Skeletal muscle cell (primary cell): ENCODE measurements around the gene PDE1A.

Experiments
- DNase-seq: peaks from one replicate; pipeline ENCODE4 v3.0.0-alpha.2; 2010; ENCODE audit warnings: low read depth
- H3K4me3 ChIP-seq: 2 replicates; pipeline ENCODE4 v1.5.1; 2011; ENCODE audit warnings: low read depth, mild to moderate bottlenecking, control low read depth, low read length, moderate library complexity

PDE1A gene

DNA sequence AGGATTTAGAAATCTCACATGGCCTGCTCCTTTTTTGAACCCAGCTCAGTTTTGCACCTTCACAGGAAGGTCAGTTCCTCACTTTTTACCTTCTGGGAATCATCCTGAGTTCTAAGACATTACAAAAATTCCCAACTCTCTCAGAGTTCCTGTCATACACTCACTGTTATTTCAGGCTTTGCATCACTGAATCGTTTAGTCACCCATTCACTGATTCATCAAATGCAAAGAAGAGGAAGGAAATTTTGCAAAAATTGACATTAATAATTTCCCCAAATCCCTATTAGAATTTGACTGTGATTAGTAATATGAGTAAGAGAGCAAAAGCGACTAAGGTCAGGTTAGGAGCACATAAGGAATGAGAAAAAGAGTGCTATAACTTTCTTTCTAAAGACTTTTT lies 197.5 kb downstream of the PDE1A start:
- H3K4me3 ChIP-seq: no peak overlapping the region
- DNase-seq: no peak

DNA sequence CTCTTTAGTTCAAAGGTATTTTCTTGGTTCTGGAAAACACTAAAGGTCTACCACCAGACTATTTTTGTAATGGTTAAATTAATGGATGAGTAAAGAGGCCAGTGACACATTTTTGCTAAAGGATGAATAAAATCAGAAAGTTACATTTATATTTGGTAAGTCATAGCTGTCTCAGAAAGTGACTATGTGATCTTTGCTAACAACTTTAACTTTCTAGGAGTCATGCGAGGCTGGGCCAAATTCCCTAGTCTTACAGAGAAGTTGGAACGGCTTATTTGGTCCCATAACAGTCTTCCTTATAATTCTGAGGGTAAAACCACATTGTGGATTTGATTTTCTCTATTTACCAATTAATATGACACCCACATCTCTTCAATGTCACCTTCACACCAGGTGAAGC lies 198.1 kb downstream of the PDE1A start:
- DNase-seq: peak; percentile 20
- no peak overlapping the region for H3K4me3 ChIP-seq

DNA sequence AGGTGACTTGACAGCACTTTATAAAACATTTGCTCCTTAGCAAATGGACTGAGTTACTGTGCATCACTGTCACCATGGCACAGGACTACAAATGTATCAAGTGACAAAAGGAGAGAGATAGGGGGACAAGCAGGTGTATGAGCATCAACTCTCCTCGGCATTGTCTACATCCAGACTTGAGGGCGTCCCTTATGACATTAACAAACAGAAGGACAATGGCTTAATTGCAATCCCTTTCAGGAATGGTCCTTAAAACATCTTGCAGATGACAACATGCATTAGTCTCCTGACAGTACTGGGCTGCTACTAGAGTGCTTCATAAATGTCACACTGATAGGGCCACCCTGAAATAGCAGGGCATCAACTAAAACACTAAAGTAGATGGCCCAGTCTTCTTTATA lies 198.8 kb downstream of the PDE1A start:
- no peak for DNase-seq
- H3K4me3 ChIP-seq: no peak overlapping the region

DNA sequence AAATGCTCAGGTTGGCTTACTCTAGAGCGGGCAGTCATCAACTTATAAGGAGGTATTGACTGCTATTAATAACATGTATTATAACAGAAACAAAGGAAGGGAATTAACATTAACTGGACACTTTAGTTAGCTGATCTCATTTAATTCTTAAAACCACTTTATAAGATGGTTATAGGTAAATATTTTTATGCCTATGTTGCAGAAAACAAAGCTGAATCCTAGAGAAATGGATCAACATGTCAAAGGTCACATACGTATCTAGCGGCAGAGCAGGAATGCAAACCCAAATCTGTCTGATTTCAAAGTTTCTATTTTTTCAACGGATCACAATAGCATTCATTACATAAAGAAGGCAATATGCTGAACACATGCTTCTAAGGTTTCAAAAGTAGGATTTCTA lies 200.0 kb downstream of the PDE1A start:
- DNase-seq: no peak

DNA sequence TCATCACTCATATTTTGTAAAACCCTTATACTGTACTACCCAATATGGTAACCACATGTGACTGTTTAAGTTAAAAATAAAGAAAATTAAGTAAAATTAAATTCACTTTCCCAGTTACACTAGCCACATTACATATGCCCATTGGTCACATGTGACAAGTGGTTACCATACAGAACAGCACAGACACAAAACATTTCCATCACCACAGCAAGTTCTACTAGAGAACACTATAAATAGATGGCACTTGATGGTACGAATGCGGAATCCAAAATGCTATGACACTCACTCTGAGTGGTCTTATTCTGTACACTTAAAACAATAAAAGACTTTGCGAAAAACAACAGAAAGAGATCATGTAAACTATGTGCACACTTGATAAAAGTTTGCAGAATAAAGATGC lies 202.2 kb downstream of the PDE1A start:
- no peak overlapping the region for H3K4me3 ChIP-seq
- DNase-seq: no peak

More for the DNA sequence above, 200.0 kb downstream of the PDE1A start:
- H3K4me3 ChIP-seq: no peak overlapping the region

DNA sequence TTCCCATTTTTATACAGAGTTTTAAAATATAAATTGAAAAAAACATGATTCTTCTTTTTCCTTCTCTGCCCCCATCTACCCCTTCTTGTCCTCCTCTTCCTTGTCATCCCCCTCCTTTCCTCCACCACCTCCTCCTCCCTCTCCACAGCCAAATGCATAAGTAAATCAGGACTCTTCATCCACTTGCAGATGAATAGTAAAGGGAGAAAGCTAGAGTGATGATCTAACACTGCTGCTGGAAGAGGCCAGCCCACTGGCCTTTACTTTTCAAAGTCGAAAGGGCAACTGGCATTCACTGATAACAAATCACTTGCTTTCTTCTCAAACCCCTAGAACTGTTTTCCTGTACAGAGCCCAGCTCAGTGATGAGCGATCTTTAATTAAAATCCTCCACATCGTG lies 205.8 kb downstream of the PDE1A start:
- no peak for DNase-seq
- H3K4me3 ChIP-seq: no peak overlapping the region

DNA sequence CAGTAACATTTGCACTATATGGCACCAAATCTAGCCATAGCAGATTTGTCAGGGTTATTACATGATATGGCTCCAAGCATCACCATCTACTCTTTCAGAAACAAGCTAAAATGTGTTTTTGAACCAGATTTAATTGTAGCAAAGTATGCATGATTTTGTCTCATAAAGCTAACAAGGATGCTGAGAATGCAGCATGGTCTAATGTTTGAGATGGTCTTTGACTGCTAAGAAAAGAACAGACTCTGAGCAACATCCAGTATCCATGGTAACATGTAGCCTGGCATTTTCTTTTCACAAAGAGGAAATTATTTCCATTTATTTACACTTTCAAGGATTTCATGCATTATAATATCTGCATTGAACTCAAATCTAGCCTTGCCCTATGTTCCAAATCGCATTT lies 206.5 kb downstream of the PDE1A start:
- no peak for DNase-seq
- no peak overlapping the region for H3K4me3 ChIP-seq

DNA sequence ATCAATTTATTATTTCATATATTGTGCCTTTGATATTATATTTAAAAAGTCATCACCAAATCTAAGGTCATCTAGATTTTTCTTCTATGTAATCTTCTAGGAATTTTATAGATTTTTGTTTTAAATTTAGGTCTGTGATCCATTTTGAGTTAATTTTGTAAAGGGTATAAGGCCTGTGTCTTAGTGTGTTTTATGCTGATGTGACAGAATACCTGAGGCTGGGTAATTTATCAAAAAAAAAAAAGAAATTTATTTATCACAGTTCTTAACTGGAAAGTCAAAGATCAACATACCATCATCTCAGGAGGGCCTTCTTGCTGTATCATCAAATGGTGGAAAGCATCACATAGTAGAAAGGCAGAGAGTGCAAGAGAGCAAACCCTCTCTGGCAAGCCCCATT lies 216.2 kb downstream of the PDE1A start:
- DNase-seq: no peak
- H3K4me3 ChIP-seq: no peak overlapping the region

DNA sequence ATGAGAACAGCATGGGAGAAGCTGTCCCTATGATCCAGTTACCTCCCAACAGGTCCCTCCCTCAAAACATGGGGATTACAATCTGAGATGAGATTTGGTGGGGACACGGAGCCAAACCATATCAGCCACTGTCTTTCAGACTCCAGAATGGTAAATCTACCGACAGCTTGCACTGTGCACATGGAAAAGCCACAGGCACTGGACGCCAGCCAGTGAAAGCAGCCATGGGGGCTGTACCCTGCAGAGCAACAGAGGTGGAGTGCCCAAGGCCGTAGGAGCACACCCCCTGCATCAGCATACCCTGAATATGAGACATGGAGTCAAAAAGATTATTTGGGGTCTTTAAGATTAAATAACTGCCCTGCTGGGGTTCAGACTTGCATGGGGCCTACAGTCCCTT lies 218.4 kb downstream of the PDE1A start:
- no peak for DNase-seq

DNA sequence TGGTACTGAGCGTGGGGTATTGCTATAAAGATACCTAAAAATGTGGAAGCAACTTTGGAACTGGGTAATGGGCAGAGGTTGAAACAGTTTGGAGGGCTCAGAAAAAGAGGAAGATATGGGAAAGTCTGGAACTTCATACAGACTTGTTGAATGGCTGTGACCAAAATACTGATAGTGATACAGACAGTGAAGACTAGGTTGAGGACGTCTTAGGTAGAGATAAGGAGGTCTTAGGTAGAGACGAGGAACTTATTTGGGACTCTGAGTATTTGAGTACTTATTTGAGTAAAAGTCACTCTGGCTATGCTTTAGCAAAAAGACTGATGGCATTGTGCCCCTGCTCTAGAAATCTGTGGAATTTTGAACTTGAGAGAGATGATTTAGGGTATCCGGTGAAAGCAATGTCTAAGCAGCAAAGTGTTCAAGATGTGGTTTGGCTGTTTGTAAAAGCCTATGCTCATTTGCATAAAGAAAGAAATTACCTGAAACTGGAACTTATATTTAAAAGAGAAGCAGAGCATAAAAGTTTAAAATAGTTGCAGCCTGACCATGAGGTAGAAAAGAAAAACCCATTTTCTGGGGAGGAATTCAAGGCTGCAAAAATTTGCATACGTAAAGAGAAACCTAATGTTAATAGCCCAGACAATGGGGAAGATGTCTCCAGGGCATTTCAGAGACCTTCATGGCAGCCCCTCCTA lies 219.6 kb downstream of the PDE1A start:
- no peak for DNase-seq

More for the DNA sequence above, 218.4 kb downstream of the PDE1A start:
- H3K4me3 ChIP-seq: no peak overlapping the region

DNA sequence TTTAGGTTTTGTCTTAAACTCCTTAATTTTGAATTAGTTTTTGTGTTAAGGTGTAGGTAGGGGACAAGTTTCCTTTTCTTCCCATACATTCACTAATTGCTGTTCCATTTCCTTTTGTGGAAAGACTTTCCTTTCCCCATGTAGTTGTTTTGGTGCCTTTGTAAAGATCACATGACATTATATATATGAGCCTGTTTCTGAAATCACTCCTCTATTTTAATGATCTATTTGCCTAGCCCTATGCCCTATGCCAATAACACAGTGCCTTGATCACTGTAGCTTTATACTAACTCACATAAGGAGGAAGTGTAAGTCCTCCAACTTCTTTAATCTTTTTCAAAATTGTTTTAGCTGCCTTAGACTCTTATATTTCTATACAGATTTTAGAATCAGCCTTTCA lies 229.3 kb downstream of the PDE1A start:
- no peak overlapping the region for H3K4me3 ChIP-seq
- DNase-seq: no peak

More for the DNA sequence above, 219.6 kb downstream of the PDE1A start:
- no peak overlapping the region for H3K4me3 ChIP-seq

DNA sequence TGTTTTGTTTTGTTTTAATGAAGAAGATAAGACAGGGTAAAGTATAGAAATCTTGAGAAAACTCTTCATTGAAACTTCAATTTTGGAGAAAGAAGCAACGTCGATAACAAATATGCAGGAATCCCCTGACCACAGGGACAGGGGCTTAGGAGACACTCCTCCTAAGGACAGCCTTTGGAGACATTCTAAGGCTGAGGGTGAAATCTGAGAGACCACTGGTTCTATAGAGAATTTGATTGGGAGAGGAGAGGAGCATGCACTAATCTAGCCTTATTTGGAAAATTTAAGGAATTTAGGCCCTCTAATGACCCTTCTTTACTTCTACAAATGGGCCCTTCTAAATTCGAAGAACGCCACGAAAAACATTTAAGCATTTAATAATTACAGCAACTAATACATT lies 233.5 kb downstream of the PDE1A start:
- DNase-seq: no peak
- no peak overlapping the region for H3K4me3 ChIP-seq

DNA sequence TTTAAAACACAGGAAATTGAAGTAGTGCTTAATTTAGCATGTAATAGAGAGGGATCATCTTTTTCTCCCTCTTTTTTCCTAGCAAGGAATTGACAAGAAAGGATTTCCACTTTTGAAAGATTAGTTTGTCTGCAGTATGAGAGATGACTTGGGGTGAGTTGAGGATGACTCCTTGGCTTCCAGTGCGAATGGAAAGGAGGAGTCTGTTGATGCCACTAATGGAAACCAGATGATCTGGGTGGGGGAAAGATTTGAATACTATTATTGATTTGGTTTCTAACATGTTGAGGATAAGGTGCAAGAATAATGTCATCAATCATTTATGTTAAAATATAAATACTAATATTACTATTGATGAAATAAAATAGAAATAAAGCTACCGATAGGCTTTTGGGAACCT lies 235.8 kb downstream of the PDE1A start:
- no peak for DNase-seq
- H3K4me3 ChIP-seq: no peak overlapping the region

DNA sequence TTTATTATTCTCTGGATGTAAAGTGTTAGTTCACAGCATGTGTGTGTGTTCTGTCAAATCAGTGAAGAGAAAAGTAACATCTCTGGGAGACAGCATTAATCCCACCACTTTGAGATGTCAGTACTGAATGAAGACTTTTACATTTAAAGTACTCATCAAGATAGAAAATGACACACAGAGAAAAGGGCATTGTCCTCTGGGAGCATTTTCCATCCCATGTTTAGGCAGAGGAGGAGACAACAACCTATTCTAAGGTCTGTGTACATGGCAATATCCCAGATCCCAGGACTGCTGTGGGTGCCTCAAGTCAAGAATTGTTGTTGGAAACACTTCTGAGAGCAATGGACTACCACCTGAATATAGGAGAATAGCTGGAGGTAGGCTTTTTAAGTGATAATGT lies 239.7 kb downstream of the PDE1A start:
- no peak for DNase-seq
- no peak overlapping the region for H3K4me3 ChIP-seq

DNA sequence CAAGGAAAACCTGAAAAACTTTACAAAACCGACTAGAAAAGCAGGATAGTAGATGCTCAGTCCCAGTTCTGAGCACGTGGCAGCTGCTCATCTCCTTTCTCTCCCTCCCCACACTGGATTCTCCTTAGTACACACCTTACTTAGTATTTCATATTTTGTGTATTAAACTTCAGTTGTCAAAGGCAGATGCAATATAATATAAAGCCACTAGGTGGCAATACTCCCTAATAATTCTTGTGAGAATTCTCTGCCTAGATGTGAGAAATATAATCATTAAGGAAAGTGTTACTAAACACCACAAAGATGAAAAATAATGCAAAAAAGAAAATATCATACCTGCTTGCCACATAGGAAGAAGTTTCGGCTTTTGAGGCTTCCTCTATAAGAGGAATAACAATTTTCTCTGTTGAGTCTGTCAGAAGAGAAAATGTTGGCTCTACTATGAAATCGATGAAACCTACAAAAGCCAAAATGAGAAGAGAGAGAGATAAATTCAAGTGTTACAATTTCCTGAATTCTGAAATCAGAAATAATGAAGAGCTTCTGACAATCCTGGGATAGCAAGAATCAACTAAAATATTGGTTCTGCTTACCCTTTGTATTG lies 240.6 kb downstream of the PDE1A start:
- DNase-seq: no peak
- no peak overlapping the region for H3K4me3 ChIP-seq

DNA sequence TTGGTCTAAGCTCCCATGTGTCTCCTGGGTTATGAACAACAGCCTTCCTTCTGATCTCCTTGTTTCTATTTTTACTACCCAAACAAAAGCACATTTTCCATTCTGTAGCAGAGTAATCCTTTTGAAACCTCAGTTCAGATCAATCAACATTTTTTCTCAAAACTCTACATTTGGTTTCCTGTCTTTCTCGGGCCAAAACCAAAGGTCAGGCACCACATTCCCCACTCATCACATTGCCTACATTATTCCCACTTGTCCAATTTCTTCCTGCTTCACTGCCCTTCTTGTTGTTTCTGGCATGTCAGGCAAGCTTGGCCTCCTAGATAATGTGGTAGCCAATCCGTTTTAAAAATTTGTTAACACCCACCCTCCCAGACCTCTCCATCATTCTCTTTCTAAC lies 244.4 kb downstream of the PDE1A start:
- no peak for DNase-seq
- H3K4me3 ChIP-seq: no peak overlapping the region

DNA sequence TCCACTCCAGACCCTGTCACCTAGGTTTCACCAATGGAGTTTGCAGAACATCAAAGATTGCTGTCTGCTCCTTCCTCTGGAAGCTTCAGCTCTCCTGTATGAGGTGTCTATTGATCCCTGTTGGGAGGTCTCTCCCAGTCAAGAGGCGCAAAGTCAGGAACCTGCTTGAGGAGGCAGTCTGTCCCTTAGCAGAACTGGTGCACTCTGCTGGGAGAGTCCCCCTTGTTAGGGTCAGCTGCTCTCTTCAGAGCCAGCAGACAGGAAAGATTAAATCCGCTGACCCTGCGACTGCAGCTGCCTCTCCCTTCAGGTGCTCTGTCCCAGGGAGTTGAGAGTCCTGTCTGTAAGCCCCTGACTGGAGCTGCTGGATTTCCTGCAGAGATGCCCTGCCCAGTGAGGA lies 245.5 kb downstream of the PDE1A start:
- DNase-seq: no peak
- no peak overlapping the region for H3K4me3 ChIP-seq

DNA sequence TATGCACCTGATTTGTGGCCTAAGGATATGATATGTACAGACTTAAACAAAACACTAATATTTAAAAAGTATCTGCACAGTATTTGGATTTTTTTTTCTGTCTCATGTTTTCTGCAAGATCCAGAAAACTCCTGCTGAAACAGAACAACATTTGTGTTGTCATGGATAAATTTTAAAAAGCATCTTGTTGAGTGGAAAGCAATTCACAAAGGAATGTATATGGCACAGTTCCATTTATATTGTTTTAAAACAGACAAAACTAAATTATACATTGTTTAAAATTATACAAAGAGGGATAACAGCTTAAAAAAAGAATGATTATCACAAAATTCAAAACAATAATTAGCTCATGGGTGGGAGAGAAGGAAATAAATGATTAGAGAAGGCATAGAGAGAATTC lies 247.7 kb downstream of the PDE1A start:
- H3K4me3 ChIP-seq: no peak overlapping the region
- no peak for DNase-seq

DNA sequence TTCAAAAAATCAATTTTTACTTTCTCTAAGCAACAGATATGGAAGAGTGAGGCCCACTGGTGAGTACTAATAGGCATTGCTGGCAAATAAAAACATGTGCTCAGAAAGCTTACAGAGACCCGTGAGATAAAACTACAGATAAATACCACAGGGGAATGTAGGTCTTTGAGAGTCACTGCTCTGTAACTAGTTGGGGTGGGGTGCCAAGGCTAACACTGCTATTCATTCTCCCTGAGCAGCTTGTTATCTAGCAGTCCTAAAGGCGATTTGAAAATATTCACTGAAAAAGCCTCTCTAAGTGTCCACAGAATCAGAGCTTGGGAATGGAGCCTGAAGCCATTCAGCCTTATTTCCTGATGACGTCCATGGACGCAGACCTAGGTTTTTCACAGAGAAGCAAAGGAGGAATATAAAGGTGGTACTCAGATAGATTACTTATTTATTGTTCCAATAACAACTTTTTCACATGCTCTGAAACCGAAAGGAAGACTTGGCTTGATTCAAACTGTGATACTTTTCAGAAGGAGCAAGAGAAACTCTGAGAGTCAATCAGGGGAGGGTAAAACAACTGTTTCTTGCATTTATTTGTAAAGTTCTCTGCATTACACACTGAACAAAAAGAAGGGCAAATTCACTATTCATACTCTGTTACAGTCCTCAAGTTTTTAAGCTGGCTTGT lies 252.8 kb downstream of the PDE1A start:
- H3K4me3 ChIP-seq: no peak overlapping the region
- no peak for DNase-seq

DNA sequence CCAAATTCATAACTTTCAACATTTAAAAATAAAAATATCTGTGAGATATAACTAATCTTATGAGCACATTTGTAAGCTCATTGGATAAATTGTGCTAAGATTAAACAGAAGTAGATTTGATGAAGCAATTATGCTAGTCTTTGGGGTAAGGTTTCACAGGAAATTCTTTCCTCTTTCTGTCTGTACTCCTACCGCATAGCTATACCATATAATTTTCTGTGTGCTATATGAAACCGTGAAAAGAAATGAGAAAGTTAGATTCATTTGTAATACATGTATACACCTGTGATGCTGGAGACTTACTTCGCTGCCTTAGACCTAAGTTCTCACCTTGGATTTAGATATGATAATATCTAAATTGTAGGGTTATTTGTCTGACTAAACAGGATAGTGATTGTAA lies 256.5 kb downstream of the PDE1A start:
- H3K4me3 ChIP-seq: no peak overlapping the region

DNA sequence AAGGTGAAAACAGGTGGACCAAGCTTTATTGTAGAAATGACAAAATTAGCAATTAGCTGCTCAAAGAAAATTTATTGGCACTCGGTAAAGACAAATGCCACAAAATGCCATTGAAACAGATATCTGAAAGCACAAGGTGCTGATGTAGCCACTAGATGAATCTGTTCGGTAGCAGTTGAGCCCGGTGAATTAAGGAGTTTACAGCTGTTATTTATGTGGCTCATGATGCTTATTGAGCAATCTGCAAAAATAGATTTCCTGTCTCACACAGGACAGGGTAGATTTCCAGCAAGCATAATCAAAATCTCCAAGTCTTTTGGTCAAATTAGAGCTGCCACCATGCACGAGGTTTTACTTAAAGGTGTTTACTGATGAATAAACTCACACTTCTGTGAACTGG lies 259.0 kb downstream of the PDE1A start:
- H3K4me3 ChIP-seq: no peak overlapping the region
- DNase-seq: no peak

More for the DNA sequence above, 256.5 kb downstream of the PDE1A start:
- DNase-seq: no peak
